ENCODE results near the gene VPS8. TPM values are rescaled to one million over a fixed set of nuclear protein-coding genes. Genes with fewer than 3 reads are reported as not detected.

VPS8 gene
- total RNA-seq, 1 experiment from 2014 or later = 39.7 TPM

DNA sequence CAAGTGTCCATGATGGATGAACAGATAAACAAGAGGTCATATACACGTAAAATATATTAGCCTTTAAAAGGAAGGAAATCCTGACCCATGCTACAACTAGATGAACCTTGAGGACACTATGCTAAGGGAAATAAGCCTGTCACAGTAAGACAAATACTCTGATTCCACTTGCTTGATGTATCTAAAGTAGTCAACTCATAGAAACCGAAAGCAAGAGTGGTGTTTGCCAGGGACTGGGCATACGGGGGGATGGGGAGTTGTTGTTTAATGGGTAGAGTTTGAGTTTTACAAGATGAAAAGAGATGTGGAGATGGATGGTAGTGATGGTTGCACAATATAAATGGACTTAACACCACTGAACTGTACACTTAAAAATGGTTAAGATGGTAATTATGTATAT lies 275.5 kb downstream of the VPS8 start:
- Histone ChIP-seq H2AFZ (ENCODE audit: low read length) (no peak overlapping the region), H4K5ac (ENCODE audit: insufficient read length, low read depth, low read length) (no peak overlapping the region), H3K4me1 (ENCODE audit: insufficient read depth, low read length) (no peaks in the 10 kb centered on the region), H3K14ac (ENCODE audit: insufficient read depth, low read length) (no peak overlapping the region), H2BK20ac (ENCODE audit: low read depth, low read length, poor library complexity, severe bottlenecking) (no peak overlapping the region), H2AK5ac (ENCODE audit: insufficient read length, low read length) (no peak overlapping the region), H3K18ac (ENCODE audit: insufficient read length, low read depth, low read length) (no peak overlapping the region), H4K8ac (replicated peaks; ENCODE audit: insufficient read length, low read depth, low read length) (no peak overlapping the region), H2BK15ac (ENCODE audit: low read depth, low read length) (no peak overlapping the region), H3K23ac (ENCODE audit: insufficient read length, low read depth, low read length) (no peak overlapping the region), H3K27ac (ENCODE audit: insufficient read length, low read depth, low read length) (no peak overlapping the region), H3T11ph (ENCODE audit: low read length) (no peak overlapping the region), H3K79me1 (ENCODE audit: insufficient read depth, low read depth, low read length, poor library complexity, severe bottlenecking) (no peaks in the 10 kb centered on the region), H3K4me2 (ENCODE audit: insufficient read depth, insufficient read length, low read length) (no peak overlapping the region), H3K4ac (ENCODE audit: low read depth, low read length) (no peak overlapping the region), H2BK12ac (ENCODE audit: insufficient read length, low read depth, low read length) (no peak overlapping the region), H2BK5ac (ENCODE audit: insufficient read length, low read length) (no peak overlapping the region), H2BK120ac (ENCODE audit: low read depth, low read length, poor library complexity, severe bottlenecking) (no peak overlapping the region), H4K20me1 (ENCODE audit: control insufficient read depth, insufficient read depth, insufficient read length) (no peaks in the 10 kb centered on the region), H3K9me3 (ENCODE audit: control insufficient read depth, low read depth, low read length) (no peaks in the 10 kb centered on the region), H4K91ac (ENCODE audit: insufficient read length, low read depth, low read length) (no peak overlapping the region), H3K23me2 (ENCODE audit: insufficient read length, low read depth, low read length, poor library complexity, severe bottlenecking) (no peaks in the 10 kb centered on the region), H3K79me2 (ENCODE audit: insufficient read depth, low read length) (no peaks in the 10 kb centered on the region), H3K27me3 (ENCODE audit: insufficient read depth, low read length) (no peaks in the 10 kb centered on the region), H3K56ac (ENCODE audit: insufficient read length, low read depth, low read length) (no peak overlapping the region), H3K9ac (ENCODE audit: extremely low read depth, insufficient read length, low read length) (no peak overlapping the region)
- no peaks in the 10 kb centered on the region for H3K9me3 Mint-ChIP-seq
- H3K4me1 Mint-ChIP-seq = peaks cover 6 to 14% of the 10 kb centered on the region in 2 experiments; a peak in 3 of 4 replicates
- DNase-seq = no peak
- TF ChIP-seq, protein P1, sequence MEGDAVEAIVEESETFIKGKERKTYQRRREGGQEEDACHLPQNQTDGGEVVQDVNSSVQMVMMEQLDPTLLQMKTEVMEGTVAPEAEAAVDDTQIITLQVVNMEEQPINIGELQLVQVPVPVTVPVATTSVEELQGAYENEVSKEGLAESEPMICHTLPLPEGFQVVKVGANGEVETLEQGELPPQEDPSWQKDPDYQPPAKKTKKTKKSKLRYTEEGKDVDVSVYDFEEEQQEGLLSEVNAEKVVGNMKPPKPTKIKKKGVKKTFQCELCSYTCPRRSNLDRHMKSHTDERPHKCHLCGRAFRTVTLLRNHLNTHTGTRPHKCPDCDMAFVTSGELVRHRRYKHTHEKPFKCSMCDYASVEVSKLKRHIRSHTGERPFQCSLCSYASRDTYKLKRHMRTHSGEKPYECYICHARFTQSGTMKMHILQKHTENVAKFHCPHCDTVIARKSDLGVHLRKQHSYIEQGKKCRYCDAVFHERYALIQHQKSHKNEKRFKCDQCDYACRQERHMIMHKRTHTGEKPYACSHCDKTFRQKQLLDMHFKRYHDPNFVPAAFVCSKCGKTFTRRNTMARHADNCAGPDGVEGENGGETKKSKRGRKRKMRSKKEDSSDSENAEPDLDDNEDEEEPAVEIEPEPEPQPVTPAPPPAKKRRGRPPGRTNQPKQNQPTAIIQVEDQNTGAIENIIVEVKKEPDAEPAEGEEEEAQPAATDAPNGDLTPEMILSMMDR (conservative IDR thresholded peaks at IDR 0.05) = no peak
- H3K36me3 Mint-ChIP-seq (ENCODE audit: insufficient read depth in 1 of 3, low read depth in 3 of 3) = no peaks in the 10 kb centered on the region
- no CpG with 5 or more reads among the region's 3 CpGs for WGBS (ENCODE audit: extremely low coverage, insufficient read length, low lambda C conversion rate)
- H3K27ac Mint-ChIP-seq = no peak overlapping the region
- H3K4me3 Mint-ChIP-seq = no peak overlapping the region
- H3K27me3 Mint-ChIP-seq (ENCODE audit: low read depth) = no peaks in the 10 kb centered on the region
